Measurements from ENCODE around the gene ADAT3.
"Not testable (repeated sequence)": the region's sequence is repeated elsewhere in the genome, so short reads cannot be mapped to it uniquely, and the experiment has no call there.

Gene ADAT3

DNA sequence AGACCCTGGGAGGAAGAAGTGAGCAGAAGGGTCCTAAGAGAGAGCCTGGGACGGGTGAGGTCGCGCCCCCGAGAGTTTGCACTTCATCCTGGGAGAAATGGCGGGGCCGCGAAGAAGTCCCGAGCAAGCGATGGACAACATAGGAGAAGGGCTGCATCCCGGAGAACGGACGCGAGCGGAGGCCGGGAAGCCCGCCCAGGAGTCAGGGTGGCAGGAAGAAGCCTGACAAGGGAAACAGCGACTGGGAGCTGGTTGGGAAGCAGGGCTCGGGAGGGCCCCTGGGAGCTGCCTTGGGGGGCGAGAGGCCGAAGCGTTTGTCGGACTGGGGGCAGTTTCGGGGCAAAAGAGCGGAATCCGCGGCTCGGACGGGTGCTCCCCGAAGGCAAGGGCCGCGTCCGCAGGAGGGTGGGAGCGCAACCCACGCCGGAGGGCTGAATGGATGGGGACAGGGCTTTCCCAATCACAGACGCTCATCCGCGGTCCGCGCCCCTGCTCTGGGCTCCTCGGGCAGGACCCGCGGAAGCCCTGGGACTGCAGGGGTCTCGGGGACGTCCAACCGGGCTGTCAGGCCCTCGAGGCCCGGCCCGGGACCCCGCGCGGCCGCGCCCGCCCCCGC lies 20.4 kb upstream of the ADAT3 start:
- no peaks in the 10 kb centered on the region for H3K9me3 ChIP-seq (ENCODE audit: control insufficient read depth, low read length)
- peaks cover 37% of the 10 kb centered on the region for H3K4me1 ChIP-seq (ENCODE audit: control insufficient read depth, insufficient read depth, low read length, poor library complexity, severe bottlenecking)
- no peak overlapping the region for H3K27ac ChIP-seq (ENCODE audit: low read depth, low read length, severe bottlenecking)
- H3K36me3 ChIP-seq (ENCODE audit: control insufficient read depth, insufficient read depth, low read length) = peaks cover 15% of the 10 kb centered on the region
- peak overlapping the region; percentile 82 for H3K4me3 ChIP-seq (ENCODE audit: extremely low read depth, insufficient read depth, low read length, poor library complexity, severe bottlenecking)
- 1% methylated on average over 43 to 49 of the region's 56 CpGs for WGBS, 2 experiments (ENCODE audit: insufficient coverage in 2 of 2)

DNA sequence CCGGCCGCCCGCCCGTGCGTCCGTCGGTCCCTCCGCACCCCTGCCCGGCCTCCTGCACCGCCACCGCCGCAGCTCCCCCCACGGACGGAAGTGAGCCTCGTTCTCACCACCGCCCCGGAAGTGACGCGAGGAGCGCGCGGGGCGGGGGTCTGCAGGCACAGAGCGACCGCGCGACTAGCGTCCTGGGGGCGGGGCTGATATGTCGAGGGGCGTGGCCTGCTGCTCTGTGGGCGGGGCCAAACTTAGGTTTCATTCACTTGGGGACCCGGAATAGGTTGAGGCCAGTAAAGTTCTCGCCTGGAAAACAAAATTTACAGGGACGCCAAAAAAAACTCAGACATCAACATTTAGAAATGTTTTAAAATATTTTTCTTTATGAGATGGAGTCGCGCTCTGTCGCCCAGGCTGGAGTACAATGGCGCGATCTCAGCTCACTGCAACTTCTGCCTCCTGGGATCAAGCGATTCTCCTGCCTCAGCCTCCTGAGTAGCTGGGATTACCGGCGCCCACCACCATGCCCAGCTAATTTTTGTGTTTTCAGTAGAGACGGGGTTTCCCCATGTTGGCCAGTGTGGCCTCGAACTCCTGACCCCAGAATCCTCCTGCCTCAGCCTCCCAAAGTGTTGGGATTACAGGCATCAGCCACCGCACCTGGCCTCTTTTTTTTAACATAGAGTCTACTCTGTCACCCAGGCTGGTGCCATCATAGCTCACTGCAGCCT lies 19.6 kb upstream of the ADAT3 start, which contains the start of gene ABHD17A:
TSS of gene ABHD17A (minus strand) at position 99 of the 722 bp plus-strand sequence. CDS start 3,930 bp downstream, outside the sequence.
- WGBS, 2 experiments (ENCODE audit: insufficient coverage in 2 of 2) = 40 to 56% methylated on average over 17 to 23 of the region's 46 CpGs
- H3K9me3 ChIP-seq (ENCODE audit: control insufficient read depth, low read length); H3K36me3 ChIP-seq (ENCODE audit: control insufficient read depth, insufficient read depth, low read length); H3K27ac ChIP-seq (ENCODE audit: low read depth, low read length, severe bottlenecking): not testable (repeated sequence)
- Histone ChIP-seq H3K4me3 (ENCODE audit: extremely low read depth, insufficient read depth, low read length, poor library complexity, severe bottlenecking) (peak within 1 kb of the TSS; percentile 82), H3K4me1 (ENCODE audit: control insufficient read depth, insufficient read depth, low read length, poor library complexity, severe bottlenecking) (peaks cover 37% of the 10 kb centered on the region)

DNA sequence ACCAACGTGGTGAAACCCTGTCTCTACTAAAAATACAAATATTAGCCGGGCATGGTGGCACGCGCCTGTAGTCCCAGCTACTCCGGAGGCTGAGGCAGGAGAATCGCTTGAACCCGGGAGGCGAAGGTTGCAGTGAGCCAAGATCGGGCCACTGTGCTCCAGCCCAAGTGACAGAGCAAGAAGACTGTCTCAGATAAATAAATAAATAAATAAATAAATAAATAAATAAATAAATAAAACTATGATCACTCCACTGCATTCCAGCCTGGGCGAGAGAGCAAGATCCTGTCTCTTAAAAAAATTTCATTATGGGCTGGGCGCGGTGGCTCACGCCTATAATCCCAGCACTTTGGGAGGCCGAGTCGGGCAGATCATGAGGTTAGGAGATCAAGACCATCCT lies 18.8 kb upstream of the ADAT3 start:
- H3K36me3 ChIP-seq (ENCODE audit: control insufficient read depth, insufficient read depth, low read length); H3K9me3 ChIP-seq (ENCODE audit: control insufficient read depth, low read length); H3K27ac ChIP-seq (ENCODE audit: low read depth, low read length, severe bottlenecking); H3K4me3 ChIP-seq (ENCODE audit: extremely low read depth, insufficient read depth, low read length, poor library complexity, severe bottlenecking): not testable (repeated sequence)
- 98 to 100% methylated on average over 11 to 14 of the region's 15 CpGs for WGBS, 2 experiments (ENCODE audit: insufficient coverage in 2 of 2)
- peaks cover 37% of the 10 kb centered on the region for H3K4me1 ChIP-seq (ENCODE audit: control insufficient read depth, insufficient read depth, low read length, poor library complexity, severe bottlenecking)

DNA sequence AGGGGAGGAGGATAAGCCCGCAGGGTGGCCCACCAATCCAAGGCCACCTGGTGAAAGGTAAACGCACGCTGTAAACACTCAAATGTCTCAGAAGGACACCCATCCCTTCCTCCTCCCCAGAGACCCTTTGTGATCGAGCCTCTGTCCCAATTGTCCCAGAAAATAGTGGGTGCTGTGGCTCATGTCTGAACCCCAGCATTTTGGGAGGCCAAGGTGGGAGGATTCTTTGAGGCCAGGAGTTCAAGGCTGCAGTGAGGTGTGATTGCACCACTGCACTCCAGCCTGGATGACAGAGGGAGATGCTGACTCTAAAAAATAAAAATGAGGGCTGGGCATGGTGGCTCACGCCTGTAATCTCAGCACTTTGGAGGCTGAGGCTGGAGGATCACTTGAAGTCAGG lies 16.8 kb upstream of the ADAT3 start:
- Histone ChIP-seq H3K27ac (ENCODE audit: low read depth, low read length, severe bottlenecking) (no peak overlapping the region), H3K9me3 (ENCODE audit: control insufficient read depth, low read length) (no peaks in the 10 kb centered on the region), H3K36me3 (ENCODE audit: control insufficient read depth, insufficient read depth, low read length) (no peaks in the 10 kb centered on the region), H3K4me1 (ENCODE audit: control insufficient read depth, insufficient read depth, low read length, poor library complexity, severe bottlenecking) (peaks cover 20% of the 10 kb centered on the region), H3K4me3 (ENCODE audit: extremely low read depth, insufficient read depth, low read length, poor library complexity, severe bottlenecking) (no peak overlapping the region)
- WGBS, 2 experiments (ENCODE audit: insufficient coverage in 2 of 2) = 88 to 93% methylated on average over 1 of the region's 5 CpGs

DNA sequence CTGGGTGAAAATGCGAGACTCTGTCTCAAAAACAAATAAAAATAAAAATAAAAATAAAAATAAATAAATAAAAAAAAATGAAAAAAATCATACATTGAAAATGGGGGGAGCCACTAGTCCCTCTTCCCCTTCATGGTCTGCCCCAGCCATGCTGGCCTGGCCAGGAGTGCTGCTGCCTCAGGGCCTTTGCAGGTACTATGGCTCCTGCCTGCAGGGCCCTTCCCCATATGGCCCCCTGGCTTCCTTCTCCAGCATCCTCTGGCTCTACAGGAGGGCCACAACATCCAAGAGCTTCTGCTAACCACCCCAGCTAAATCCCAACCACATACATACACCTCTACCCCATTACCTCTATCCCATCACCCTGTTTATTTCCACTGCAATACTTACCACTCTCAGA lies 15.3 kb upstream of the ADAT3 start:
- no peaks in the 10 kb centered on the region for H3K36me3 ChIP-seq (ENCODE audit: control insufficient read depth, insufficient read depth, low read length)
- H3K4me1 ChIP-seq (ENCODE audit: control insufficient read depth, insufficient read depth, low read length, poor library complexity, severe bottlenecking) = peaks cover 10% of the 10 kb centered on the region
- no peaks in the 10 kb centered on the region for H3K9me3 ChIP-seq (ENCODE audit: control insufficient read depth, low read length)
- H3K4me3 ChIP-seq (ENCODE audit: extremely low read depth, insufficient read depth, low read length, poor library complexity, severe bottlenecking) = no peak overlapping the region
- no peak overlapping the region for H3K27ac ChIP-seq (ENCODE audit: low read depth, low read length, severe bottlenecking)
- WGBS, 2 experiments (ENCODE audit: insufficient coverage in 2 of 2) = no CpG with 5 or more reads among the region's 1 CpG

DNA sequence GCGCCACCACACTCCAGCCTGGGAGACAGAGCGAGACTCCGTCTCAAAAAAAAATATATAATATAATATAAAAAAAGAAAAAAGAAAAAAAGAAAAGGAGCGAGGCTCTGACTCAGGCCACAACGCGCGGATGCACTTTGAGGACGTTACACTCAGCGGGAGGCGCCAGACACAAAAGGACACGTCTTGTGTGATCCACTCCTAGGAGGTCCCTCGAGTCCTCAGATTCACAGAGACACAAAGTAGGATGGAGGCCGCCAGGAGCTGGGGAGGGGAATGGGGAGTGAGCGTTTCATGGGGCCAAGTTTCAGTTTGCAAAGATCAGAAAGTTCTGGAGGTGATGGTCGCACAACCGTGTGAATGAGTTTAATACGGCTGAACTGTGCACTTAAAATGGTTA lies 11.4 kb upstream of the ADAT3 start:
- Histone ChIP-seq H3K9me3 (ENCODE audit: control insufficient read depth, low read length) (no peaks in the 10 kb centered on the region), H3K4me3 (ENCODE audit: extremely low read depth, insufficient read depth, low read length, poor library complexity, severe bottlenecking) (no peak overlapping the region), H3K27ac (ENCODE audit: low read depth, low read length, severe bottlenecking) (no peak overlapping the region), H3K36me3 (ENCODE audit: control insufficient read depth, insufficient read depth, low read length) (no peaks in the 10 kb centered on the region), H3K4me1 (ENCODE audit: control insufficient read depth, insufficient read depth, low read length, poor library complexity, severe bottlenecking) (peaks cover 4% of the 10 kb centered on the region)
- WGBS, 2 experiments (ENCODE audit: insufficient coverage in 2 of 2) = 70 to 74% methylated on average over 7 to 14 of the region's 17 CpGs

DNA sequence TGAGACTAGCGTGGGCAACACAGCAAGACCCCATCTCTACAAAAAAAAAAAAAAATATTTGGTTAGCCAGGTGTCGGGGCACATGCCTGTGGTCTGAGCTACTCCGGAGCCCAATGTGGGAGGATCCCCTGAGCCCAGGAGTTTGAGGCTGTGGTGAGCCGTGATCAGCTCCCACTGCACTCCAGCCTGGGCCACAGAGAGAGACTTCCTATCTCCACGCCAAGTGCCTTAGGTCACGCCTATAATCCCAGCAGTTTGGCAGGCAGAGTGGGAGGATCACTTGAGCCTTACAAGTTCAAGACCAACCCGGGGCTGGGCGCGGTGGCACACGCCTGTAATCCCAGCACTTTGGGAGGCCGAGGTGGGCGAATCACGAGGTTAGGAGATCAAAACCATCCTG lies 8.7 kb upstream of the ADAT3 start:
- Histone ChIP-seq H3K27ac (ENCODE audit: low read depth, low read length, severe bottlenecking) (no peak overlapping the region), H3K9me3 (ENCODE audit: control insufficient read depth, low read length) (no peaks in the 10 kb centered on the region), H3K36me3 (ENCODE audit: control insufficient read depth, insufficient read depth, low read length) (no peaks in the 10 kb centered on the region), H3K4me1 (ENCODE audit: control insufficient read depth, insufficient read depth, low read length, poor library complexity, severe bottlenecking) (peaks cover 4% of the 10 kb centered on the region), H3K4me3 (ENCODE audit: extremely low read depth, insufficient read depth, low read length, poor library complexity, severe bottlenecking) (no peak overlapping the region)
- 92 to 95% methylated on average over 13 of the region's 13 CpGs for WGBS, 2 experiments (ENCODE audit: insufficient coverage in 2 of 2)

DNA sequence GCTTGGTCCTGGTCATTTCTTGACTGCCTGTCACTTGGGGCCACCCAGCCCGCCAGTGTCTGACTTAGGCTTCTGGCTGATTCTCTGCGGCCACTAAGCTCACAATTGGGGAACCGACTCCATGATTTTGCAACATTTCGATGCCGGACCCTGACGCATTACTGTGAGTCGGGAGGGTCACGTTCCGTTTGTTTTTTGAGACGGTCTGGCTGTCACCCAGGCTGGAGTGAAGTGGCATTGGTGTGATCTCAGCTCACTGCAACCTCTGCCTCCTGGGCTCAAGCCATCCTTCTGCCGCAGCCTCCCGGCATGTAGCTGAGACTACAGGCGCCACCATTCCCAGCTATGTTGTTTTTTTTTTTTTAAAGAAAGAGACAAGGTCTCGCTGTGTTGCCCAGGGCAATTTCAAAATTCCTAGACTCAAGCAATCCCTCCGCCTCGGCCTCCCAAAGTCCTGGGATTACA lies 3.2 kb upstream of the ADAT3 start:
- WGBS, 2 experiments (ENCODE audit: insufficient coverage in 2 of 2) = 93 to 95% methylated on average over 16 of the region's 16 CpGs
- Histone ChIP-seq H3K9me3 (ENCODE audit: control insufficient read depth, low read length) (no peaks in the 10 kb centered on the region), H3K4me3 (ENCODE audit: extremely low read depth, insufficient read depth, low read length, poor library complexity, severe bottlenecking) (no peak overlapping the region), H3K27ac (ENCODE audit: low read depth, low read length, severe bottlenecking) (no peak overlapping the region), H3K4me1 (ENCODE audit: control insufficient read depth, insufficient read depth, low read length, poor library complexity, severe bottlenecking) (peaks cover 10% of the 10 kb centered on the region), H3K36me3 (ENCODE audit: control insufficient read depth, insufficient read depth, low read length) (peaks cover 10% of the 10 kb centered on the region)

DNA sequence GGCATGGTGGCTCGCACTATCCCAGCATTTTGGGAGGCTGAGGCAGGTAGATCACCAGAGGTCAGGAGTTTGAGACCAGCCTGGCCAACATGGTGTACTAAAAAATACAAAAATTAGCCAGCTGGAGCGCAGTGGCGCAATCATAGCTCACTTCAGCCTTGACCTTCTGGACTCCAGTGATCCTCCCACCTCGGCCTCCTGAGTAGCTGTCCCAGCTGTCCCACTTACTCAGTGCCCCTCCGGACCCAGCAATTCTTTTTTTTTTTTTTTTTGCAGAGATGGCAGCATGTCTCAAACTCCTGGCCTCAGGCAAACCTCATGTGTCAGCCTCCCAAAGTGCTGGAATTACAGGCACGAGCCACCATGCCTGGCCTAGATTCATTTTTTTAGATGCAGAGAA lies 2.3 kb upstream of the ADAT3 start:
- H3K4me1 ChIP-seq (ENCODE audit: control insufficient read depth, insufficient read depth, low read length, poor library complexity, severe bottlenecking) = peaks cover 14% of the 10 kb centered on the region
- no peaks in the 10 kb centered on the region for H3K9me3 ChIP-seq (ENCODE audit: control insufficient read depth, low read length)
- WGBS, 2 experiments (ENCODE audit: insufficient coverage in 2 of 2) = 88 to 89% methylated on average over 5 to 6 of the region's 6 CpGs
- H3K27ac ChIP-seq (ENCODE audit: low read depth, low read length, severe bottlenecking) = no peak overlapping the region
- H3K36me3 ChIP-seq (ENCODE audit: control insufficient read depth, insufficient read depth, low read length) = peaks cover 10% of the 10 kb centered on the region
- H3K4me3 ChIP-seq (ENCODE audit: extremely low read depth, insufficient read depth, low read length, poor library complexity, severe bottlenecking) = no peak overlapping the region

DNA sequence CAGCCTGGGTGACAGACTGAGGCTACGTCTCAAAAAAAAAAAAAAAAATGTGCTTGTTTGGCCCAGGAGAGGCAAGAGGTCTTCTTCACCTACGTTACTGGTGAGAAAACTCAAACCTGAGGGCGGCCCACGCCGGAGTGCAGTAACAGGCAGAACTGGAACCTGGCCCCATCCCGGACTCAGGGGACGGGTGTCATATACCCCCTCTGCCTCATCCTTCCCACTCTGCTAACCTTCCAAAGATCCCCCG lies 414 bp upstream of the ADAT3 start:
- 52 to 56% methylated on average over 8 of the region's 8 CpGs for WGBS, 2 experiments (ENCODE audit: insufficient coverage in 2 of 2)
- Histone ChIP-seq H3K36me3 (ENCODE audit: control insufficient read depth, insufficient read depth, low read length) (peaks cover 15% of the 10 kb centered on the region), H3K4me3 (ENCODE audit: extremely low read depth, insufficient read depth, low read length, poor library complexity, severe bottlenecking) (peak overlapping the region; percentile 60), H3K9me3 (ENCODE audit: control insufficient read depth, low read length) (no peaks in the 10 kb centered on the region), H3K27ac (ENCODE audit: low read depth, low read length, severe bottlenecking) (peak overlapping the region; percentile 89), H3K4me1 (ENCODE audit: control insufficient read depth, insufficient read depth, low read length, poor library complexity, severe bottlenecking) (peaks cover 14% of the 10 kb centered on the region)

DNA sequence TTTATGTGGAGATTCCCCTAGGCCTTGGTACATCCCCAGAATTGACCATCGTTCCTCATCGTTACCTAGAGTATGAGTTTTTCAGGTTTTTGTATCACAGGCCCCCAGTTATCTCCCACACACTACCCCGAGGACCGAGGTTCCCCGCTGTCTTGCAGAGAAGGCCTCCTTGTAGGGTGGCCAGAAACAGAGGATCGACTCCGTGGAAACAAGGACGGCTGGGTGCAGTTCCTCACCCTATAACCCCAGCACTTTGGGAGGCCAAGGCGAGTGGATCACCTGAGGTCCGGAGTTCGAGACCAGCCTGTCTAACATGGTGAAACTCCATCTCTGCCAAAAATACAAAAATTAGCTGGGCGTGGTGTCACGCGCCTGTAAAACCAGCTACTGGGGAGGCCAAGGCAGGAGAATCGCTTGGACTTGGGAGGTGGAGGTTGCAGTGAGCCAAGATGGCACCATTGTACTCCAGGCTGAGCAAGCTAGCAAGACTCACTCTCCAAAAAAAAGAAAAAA lies 720 bp downstream of the ADAT3 start:
- H3K36me3 ChIP-seq (ENCODE audit: control insufficient read depth, insufficient read depth, low read length) = peaks cover 20% of the 10 kb centered on the region
- peak overlapping the region; percentile 89 for H3K27ac ChIP-seq (ENCODE audit: low read depth, low read length, severe bottlenecking)
- 83 to 92% methylated on average over 12 to 14 of the region's 15 CpGs for WGBS, 2 experiments (ENCODE audit: insufficient coverage in 2 of 2)
- H3K4me1 ChIP-seq (ENCODE audit: control insufficient read depth, insufficient read depth, low read length, poor library complexity, severe bottlenecking) = peaks cover 14% of the 10 kb centered on the region
- H3K4me3 ChIP-seq (ENCODE audit: extremely low read depth, insufficient read depth, low read length, poor library complexity, severe bottlenecking) = peak overlapping the region; percentile 60
- no peaks in the 10 kb centered on the region for H3K9me3 ChIP-seq (ENCODE audit: control insufficient read depth, low read length)
